GM12864 (cell line): Measurements from ENCODE around the gene SUPT5H.
A peak's percentile ranks its signal among the peaks of the same experiment; 100 is the strongest.

Experiments used
- DNase-seq: peaks from one replicate; pipeline ENCODE4 v3.0.0-alpha.2; 2011; ENCODE audit warnings: low read depth
- H3K4me3 ChIP-seq: 2 replicates; pipeline ENCODE4 v1.5.1; 2011; ENCODE audit warnings: mild to moderate bottlenecking, low read depth, low read length, control low read depth
- CTCF ChIP-seq: IDR thresholded peaks from 2 replicates; pipeline ENCODE4 v1.5.1; 2011; ENCODE audit warnings: low read depth, mild to moderate bottlenecking, moderate library complexity, low read length, control low read depth, inconsistent platforms; ENCODE audit errors: missing control alignments

SUPT5H gene

GRCh38 chr19:39406656-39407409, 38.5 kb upstream of the SUPT5H start, which contains the start of gene ZFP36:
ZFP36 (plus strand) TSS chr19:39406847; CDS start chr19:39406905, 58 bp downstream.
- no peak for TF ChIP-seq CTCF
- H3K4me3 ChIP-seq, result peak within 1 kb of the TSS; percentile 98
- DNase-seq, result no peak

DNA sequence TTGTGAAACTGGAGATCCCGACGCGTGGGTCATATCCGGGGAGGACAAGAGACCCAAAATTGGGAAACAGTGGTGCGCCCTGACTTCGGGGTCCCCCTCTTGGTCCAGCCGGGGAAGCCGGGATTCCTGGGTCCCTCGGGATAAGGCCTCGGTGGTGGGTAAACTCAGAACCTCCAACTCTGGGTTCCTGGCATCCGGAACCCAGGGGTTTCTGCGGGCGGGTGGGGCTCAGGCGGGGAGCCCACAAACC, 38.0 kb upstream of the SUPT5H start:
- no peak for TF ChIP-seq CTCF
- peak overlapping the region; percentile 98 for H3K4me3 ChIP-seq
- no peak for DNase-seq

DNA sequence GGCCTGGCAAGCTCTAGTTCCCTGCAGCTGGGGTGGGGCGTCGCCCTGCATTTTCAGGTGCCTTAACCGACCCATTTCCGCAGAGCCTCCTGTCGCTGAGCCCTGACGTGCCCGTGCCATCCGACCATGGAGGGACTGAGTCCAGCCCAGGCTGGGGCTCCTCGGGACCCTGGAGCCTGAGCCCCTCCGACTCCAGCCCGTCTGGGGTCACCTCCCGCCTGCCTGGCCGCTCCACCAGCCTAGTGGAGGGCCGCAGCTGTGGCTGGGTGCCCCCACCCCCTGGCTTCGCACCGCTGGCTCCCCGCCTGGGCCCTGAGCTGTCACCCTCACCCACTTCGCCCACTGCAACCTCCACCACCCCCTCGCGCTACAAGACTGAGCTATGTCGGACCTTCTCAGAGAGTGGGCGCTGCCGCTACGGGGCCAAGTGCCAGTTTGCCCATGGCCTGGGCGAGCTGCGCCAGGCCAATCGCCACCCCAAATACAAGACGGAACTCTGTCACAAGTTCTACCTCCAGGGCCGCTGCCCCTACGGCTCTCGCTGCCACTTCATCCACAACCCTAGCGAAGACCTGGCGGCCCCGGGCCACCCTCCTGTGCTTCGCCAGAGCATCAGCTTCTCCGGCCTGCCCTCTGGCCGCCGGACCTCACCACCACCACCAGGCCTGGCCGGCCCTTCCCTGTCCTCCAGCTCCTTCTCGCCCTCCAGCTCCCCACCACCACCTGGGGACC, 37.6 kb upstream of the SUPT5H start:
- peak overlapping the region; percentile 98 for H3K4me3 ChIP-seq
- DNase-seq, result no peak
- no peak for TF ChIP-seq CTCF

DNA sequence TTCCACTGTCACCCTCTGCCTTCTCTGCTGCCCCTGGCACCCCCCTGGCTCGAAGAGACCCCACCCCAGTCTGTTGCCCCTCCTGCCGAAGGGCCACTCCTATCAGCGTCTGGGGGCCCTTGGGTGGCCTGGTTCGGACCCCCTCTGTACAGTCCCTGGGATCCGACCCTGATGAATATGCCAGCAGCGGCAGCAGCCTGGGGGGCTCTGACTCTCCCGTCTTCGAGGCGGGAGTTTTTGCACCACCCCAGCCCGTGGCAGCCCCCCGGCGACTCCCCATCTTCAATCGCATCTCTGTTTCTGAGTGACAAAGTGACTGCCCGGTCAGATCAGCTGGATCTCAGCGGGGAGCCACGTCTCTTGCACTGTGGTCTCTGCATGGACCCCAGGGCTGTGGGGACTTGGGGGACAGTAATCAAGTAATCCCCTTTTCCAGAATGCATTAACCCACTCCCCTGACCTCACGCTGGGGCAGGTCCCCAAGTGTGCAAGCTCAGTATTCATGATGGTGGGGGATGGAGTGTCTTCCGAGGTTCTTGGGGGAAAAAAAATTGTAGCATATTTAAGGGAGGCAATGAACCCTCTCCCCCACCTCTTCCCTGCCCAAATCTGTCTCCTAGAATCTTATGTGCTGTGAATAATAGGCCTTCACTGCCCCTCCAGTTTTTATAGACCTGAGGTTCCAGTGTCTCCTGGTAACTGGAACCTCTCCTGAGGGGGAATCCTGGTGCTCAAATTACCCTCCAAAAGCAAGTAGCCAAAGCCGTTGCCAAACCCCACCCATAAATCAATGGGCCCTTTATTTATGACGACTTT, 36.8 kb upstream of the SUPT5H start:
- no peak for DNase-seq
- TF ChIP-seq CTCF, result no peak
- peak overlapping the region; percentile 98 for H3K4me3 ChIP-seq

DNA sequence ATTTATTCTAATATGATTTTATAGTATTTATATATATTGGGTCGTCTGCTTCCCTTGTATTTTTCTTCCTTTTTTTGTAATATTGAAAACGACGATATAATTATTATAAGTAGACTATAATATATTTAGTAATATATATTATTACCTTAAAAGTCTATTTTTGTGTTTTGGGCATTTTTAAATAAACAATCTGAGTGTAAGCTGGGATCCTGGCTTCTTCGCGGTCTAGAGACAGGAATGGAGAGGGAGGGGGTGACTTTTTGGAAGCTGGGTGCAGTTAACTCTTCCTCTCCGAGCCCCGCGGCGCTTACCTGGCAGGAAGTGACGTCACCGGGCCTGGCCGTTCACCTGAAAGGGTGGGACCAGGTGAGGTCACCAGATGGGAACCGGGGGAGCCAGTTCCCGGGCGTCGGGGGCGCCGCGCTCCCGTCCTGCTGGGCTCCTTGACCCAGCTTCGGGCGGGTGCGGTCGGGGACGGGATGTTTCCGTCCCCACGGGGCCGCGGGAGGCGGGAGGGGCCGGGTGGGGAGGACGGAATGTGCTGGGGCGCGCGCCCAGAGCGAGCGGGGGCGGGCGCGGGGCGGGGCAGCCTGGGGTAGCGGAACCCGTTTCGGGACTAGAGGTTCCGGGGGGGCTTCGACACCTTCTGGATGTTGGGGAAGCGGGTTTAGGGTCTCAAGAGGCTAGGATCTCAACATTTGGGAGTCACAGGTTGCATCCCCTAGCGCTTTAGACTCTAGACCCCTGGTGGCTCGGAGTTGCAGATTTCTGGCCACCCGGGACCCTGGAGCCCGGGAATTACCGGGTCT, 36.0 kb upstream of the SUPT5H start:
- TF ChIP-seq CTCF, result no peak
- peak overlapping the region; percentile 98 for H3K4me3 ChIP-seq
- DNase-seq, result no peak

- TF ChIP-seq CTCF, result no peak
- peak overlapping the region; percentile 98 for H3K4me3 ChIP-seq
- no peak for DNase-seq
Measured at GRCh38 chr19:39410017-39410830, 35.2 kb upstream of the SUPT5H start.
